OCI-LY1 (cell line): ENCODE data around the gene TOP3B.

Source experiments
- H2AFZ ChIP-seq: fragments of 200-600 bp; sonication (generic), shearing (Covaris generic); 2 replicates; pipeline ENCODE4 v1.6.0; 2014; ENCODE audit warnings: antibody characterized with exemption, mild to moderate bottlenecking, low read length
- H3F3A ChIP-seq: fragments of 200-600 bp; sonication (generic), shearing (Covaris generic); 2 replicates; pipeline ENCODE4 v1.6.0; 2014; ENCODE audit warnings: mild to moderate bottlenecking, antibody characterized with exemption, low read length, moderate library complexity; ENCODE audit not compliant: insufficient read depth
- H3K27ac ChIP-seq: fragments of 200-600 bp; sonication (generic); 2 replicates; pipeline ENCODE4 v1.5.1; 2014; ENCODE audit warnings: low read length, mixed run types, mild to moderate bottlenecking, low read depth; ENCODE audit not compliant: poor library complexity, severe bottlenecking
- H3K27me3 ChIP-seq: fragments of 200-600 bp; sonication (generic); 2 replicates; pipeline ENCODE4 v1.6.0; 2014; ENCODE audit warnings: antibody characterized with exemption, mild to moderate bottlenecking, low read length, moderate library complexity; ENCODE audit not compliant: insufficient read depth
- H3K36me3 ChIP-seq: fragments of 200-600 bp; sonication (generic); 2 replicates; pipeline ENCODE4 v1.6.1; 2014; ENCODE audit warnings: mild to moderate bottlenecking, antibody characterized with exemption, low read length, moderate library complexity, mixed read lengths; ENCODE audit not compliant: insufficient read depth
- H3K4me1 ChIP-seq: fragments of 200-600 bp; sonication (generic); 2 replicates; pipeline ENCODE4 v1.5.1; 2014; ENCODE audit warnings: mild to moderate bottlenecking, low read length, moderate library complexity; ENCODE audit not compliant: insufficient read depth, severe bottlenecking
- H3K4me2 ChIP-seq: fragments of 200-600 bp; sonication (generic), shearing (Covaris generic); 2 replicates; pipeline ENCODE4 v1.6.1; 2014; ENCODE audit warnings: low read length
- H3K4me3 ChIP-seq: fragments of 200-600 bp; sonication (generic); 2 replicates; pipeline ENCODE4 v1.5.1; 2014; ENCODE audit warnings: low read length, low read depth, mild to moderate bottlenecking, mixed read lengths; ENCODE audit not compliant: poor library complexity, severe bottlenecking
- H3K79me2 ChIP-seq: fragments of 200-600 bp; shearing (Covaris generic); 2 replicates; pipeline ENCODE4 v1.6.1; 2016; ENCODE audit warnings: mixed run types, low read length, mixed read lengths; ENCODE audit not compliant: insufficient read depth
- H3K9ac ChIP-seq: fragments of 200-600 bp; sonication (generic), shearing (Covaris generic); 2 replicates; pipeline ENCODE4 v1.6.1; 2014; ENCODE audit warnings: mild to moderate bottlenecking, low read length, mixed read lengths
- H3K9me2 ChIP-seq: fragments of 200-600 bp; sonication (generic), shearing (Covaris generic); 2 replicates; pipeline ENCODE4 v1.6.1; 2014; ENCODE audit warnings: low read depth, mild to moderate bottlenecking, low read length, mixed read lengths
- H3K9me3 ChIP-seq: fragments of 200-600 bp; shearing (Covaris generic); 2 replicates; pipeline ENCODE4 v1.6.1; 2014; ENCODE audit warnings: low read length, mixed read lengths
- H4K20me1 ChIP-seq: fragments of 200-600 bp; sonication (generic), shearing (Covaris generic); 2 replicates; pipeline ENCODE4 v1.6.0; 2016; ENCODE audit warnings: mild to moderate bottlenecking, low read length; ENCODE audit not compliant: insufficient read depth
- EZH2 ChIP-seq: fragments of 200-600 bp; sonication (generic), shearing (Covaris generic); IDR thresholded peaks from 2 replicates; pipeline ENCODE4 v1.8.0; 2017; ENCODE audit warnings: borderline replicate concordance, mixed run types, mild to moderate bottlenecking, antibody characterized with exemption, low read length, moderate library complexity, mixed read lengths
- TF ChIP-seq, protein P1 (sequence below): fragments of 200-600 bp; sonication (generic), shearing (Covaris generic); IDR thresholded peaks from 2 replicates; pipeline ENCODE4 v1.5.1; 2017; ENCODE audit warnings: mild to moderate bottlenecking, antibody characterized with exemption, low read length, moderate library complexity, mixed read lengths

Gene TOP3B

DNA sequence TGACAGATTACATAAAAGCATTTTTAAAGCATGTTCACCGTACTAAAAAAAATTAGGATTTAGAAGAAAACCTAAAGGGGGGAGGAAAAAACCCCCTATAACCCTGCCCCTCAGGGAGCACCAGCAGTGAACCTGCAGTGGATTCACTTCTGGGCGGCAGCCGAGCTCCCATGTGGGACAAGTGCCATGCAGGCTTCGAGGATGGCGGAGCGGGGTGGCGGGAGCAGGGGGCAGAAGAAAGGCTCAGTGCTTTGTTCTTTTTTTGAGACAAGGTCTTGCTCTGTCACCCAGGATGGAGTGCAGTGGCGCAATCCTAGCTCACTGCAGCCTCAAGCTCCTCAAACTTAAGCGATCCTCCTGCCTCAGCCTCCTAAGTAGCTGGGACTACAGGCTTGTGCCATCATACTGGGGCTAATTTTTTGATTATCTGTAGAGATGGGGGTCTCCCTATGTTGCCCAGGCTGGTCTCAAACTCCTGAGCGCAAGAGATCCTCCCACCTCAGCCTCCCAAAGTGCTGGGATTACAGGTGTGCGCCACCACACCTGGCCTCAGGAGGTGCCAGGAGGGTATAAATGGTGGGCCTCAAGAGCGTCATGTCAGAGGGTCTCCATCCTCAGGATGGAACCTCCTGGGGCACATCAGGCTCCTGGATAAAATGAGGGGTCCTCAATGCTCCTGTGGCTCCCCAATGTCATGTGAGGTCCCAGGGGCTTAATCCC lies 64.0 kb downstream of the TOP3B start:
- H3K4me2 ChIP-seq, result no peak overlapping the region
- no peaks in the 10 kb centered on the region for H4K20me1 ChIP-seq
- no peaks in the 10 kb centered on the region for H3F3A ChIP-seq
- H3K27me3 ChIP-seq, result no peaks in the 10 kb centered on the region
- no peaks in the 10 kb centered on the region for H3K9me2 ChIP-seq
- H3K27ac ChIP-seq, result no peak overlapping the region
- H2AFZ ChIP-seq, result no peak overlapping the region
- no peak overlapping the region for H3K4me3 ChIP-seq
- H3K36me3 ChIP-seq, result no peaks in the 10 kb centered on the region
- no peaks in the 10 kb centered on the region for H3K79me2 ChIP-seq
- no peak overlapping the region for H3K9ac ChIP-seq
- TF ChIP-seq, protein P1, sequence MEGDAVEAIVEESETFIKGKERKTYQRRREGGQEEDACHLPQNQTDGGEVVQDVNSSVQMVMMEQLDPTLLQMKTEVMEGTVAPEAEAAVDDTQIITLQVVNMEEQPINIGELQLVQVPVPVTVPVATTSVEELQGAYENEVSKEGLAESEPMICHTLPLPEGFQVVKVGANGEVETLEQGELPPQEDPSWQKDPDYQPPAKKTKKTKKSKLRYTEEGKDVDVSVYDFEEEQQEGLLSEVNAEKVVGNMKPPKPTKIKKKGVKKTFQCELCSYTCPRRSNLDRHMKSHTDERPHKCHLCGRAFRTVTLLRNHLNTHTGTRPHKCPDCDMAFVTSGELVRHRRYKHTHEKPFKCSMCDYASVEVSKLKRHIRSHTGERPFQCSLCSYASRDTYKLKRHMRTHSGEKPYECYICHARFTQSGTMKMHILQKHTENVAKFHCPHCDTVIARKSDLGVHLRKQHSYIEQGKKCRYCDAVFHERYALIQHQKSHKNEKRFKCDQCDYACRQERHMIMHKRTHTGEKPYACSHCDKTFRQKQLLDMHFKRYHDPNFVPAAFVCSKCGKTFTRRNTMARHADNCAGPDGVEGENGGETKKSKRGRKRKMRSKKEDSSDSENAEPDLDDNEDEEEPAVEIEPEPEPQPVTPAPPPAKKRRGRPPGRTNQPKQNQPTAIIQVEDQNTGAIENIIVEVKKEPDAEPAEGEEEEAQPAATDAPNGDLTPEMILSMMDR, result no peak
- TF ChIP-seq EZH2, result no peak
- H3K9me3 ChIP-seq, result no peaks in the 10 kb centered on the region
- no peaks in the 10 kb centered on the region for H3K4me1 ChIP-seq

DNA sequence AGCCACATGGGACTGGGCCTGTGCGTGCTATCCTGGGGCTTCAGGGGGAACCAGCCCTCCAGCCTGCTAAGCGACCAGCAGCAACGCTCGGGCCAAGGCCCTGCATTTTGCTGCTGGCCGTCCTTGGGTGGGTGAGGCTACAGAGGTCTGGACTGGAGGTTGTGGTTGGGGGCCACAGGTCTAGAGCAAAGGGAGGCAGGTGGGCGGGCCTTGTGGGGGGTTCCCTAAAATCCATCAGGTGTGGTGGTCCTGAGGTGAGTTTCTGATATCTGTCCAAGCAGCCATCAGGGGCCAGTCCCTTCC lies 64.7 kb downstream of the TOP3B start:
- Histone ChIP-seq H3K79me2 (no peaks in the 10 kb centered on the region), H3K9ac (no peak overlapping the region), H3K27me3 (no peaks in the 10 kb centered on the region), H3K4me2 (no peak overlapping the region), H2AFZ (no peak overlapping the region), H3K27ac (no peak overlapping the region), H3K4me3 (no peak overlapping the region), H3K9me2 (no peaks in the 10 kb centered on the region), H3K4me1 (no peaks in the 10 kb centered on the region), H4K20me1 (no peaks in the 10 kb centered on the region), H3K36me3 (no peaks in the 10 kb centered on the region), H3K9me3 (no peaks in the 10 kb centered on the region), H3F3A (no peaks in the 10 kb centered on the region)
- TF ChIP-seq EZH2, result no peak
- TF ChIP-seq, protein P1, result no peak

GRCh38 chr22:21917181-21917958 lies 65.2 kb downstream of the TOP3B start:
- H3K9ac ChIP-seq, result no peak overlapping the region

More at GRCh38 chr22:21917181-21917958, 65.2 kb downstream of the TOP3B start:
- H3K9me3 ChIP-seq, result no peaks in the 10 kb centered on the region
- no peak overlapping the region for H3K4me3 ChIP-seq
- no peak overlapping the region for H3K4me2 ChIP-seq
- no peaks in the 10 kb centered on the region for H3K9me2 ChIP-seq
- no peaks in the 10 kb centered on the region for H3K27me3 ChIP-seq
- no peak overlapping the region for H3K27ac ChIP-seq
- no peak for TF ChIP-seq EZH2
- TF ChIP-seq, protein P1, result no peak
- H3K36me3 ChIP-seq, result no peaks in the 10 kb centered on the region
- H4K20me1 ChIP-seq, result no peaks in the 10 kb centered on the region
- no peaks in the 10 kb centered on the region for H3K79me2 ChIP-seq
- H2AFZ ChIP-seq, result no peak overlapping the region
- H3F3A ChIP-seq, result no peaks in the 10 kb centered on the region
- no peaks in the 10 kb centered on the region for H3K4me1 ChIP-seq
